Astrocyte (in vitro differentiated cells and primary cell): ENCODE results near the gene CDK8. TPM values are rescaled to one million over a fixed set of nuclear protein-coding genes. Genes with fewer than 3 reads are reported as not detected.

Source experiments
- DNase-seq: peaks from one replicate; pipeline ENCODE4 v3.0.0-alpha.2; 2010; ENCODE audit warnings: low read depth
- FAIRE-seq: peaks from 2 replicates; lab custom pipeline; 2011; peaks lifted over from hg19 to GRCh38; lab: Jason Lieb, UNC
- H2AFZ ChIP-seq: 2 replicates; pipeline ENCODE4 v1.6.0; 2012; ENCODE audit warnings: low read depth, low read length, inconsistent platforms
- H3K27ac ChIP-seq: 2 replicates; pipeline ENCODE4 v1.5.1; 2011; ENCODE audit warnings: low read depth, low read length, inconsistent platforms
- H3K27me3 ChIP-seq: 2 replicates; pipeline ENCODE4 v1.6.0; 2011; ENCODE audit warnings: low read length, inconsistent platforms; ENCODE audit not compliant: insufficient read depth
- H3K36me3 ChIP-seq: 2 replicates; pipeline ENCODE4 v1.5.1; 2011; ENCODE audit warnings: low read length, inconsistent platforms; ENCODE audit not compliant: insufficient read depth
- H3K4me1 ChIP-seq: 2 replicates; pipeline ENCODE4 v1.5.1; 2011; ENCODE audit warnings: low read length, inconsistent platforms; ENCODE audit not compliant: insufficient read depth
- H3K4me2 ChIP-seq: 2 replicates; pipeline ENCODE4 v1.6.0; 2012; ENCODE audit warnings: low read length, inconsistent platforms
- H3K4me3 ChIP-seq: 2 replicates; pipeline ENCODE4 v1.5.1; 2011; ENCODE audit warnings: low read depth, mild to moderate bottlenecking, low read length, inconsistent platforms; ENCODE audit not compliant: insufficient read depth
- H3K79me2 ChIP-seq: 2 replicates; pipeline ENCODE4 v1.6.0; 2012; ENCODE audit warnings: mild to moderate bottlenecking, low read length, inconsistent platforms; ENCODE audit not compliant: insufficient read depth
- H3K9ac ChIP-seq: 2 replicates; pipeline ENCODE4 v1.6.0; 2012; ENCODE audit warnings: mild to moderate bottlenecking, low read length, inconsistent platforms
- H3K9me3 ChIP-seq: 2 replicates; pipeline ENCODE4 v1.5.1; 2012; ENCODE audit warnings: low read depth, mild to moderate bottlenecking, low read length, inconsistent platforms; ENCODE audit not compliant: insufficient read depth
- H4K20me1 ChIP-seq: 2 replicates; pipeline ENCODE4 v1.6.0; 2012; ENCODE audit warnings: low read length, inconsistent platforms; ENCODE audit not compliant: insufficient read depth
- H3K27ac Mint-ChIP-seq: one replicate; pipeline ENCODE4 v1.8.0; 2021; ENCODE audit warnings: mild to moderate bottlenecking, mixed read lengths; ENCODE audit not compliant: unreplicated experiment
- H3K27me3 Mint-ChIP-seq: one replicate; pipeline ENCODE4 v1.8.0; 2021; ENCODE audit warnings: low read depth, mixed read lengths; ENCODE audit not compliant: unreplicated experiment
- H3K36me3 Mint-ChIP-seq: one replicate; pipeline ENCODE4 v1.8.0; 2021; ENCODE audit warnings: low read depth, mixed read lengths; ENCODE audit not compliant: unreplicated experiment
- H3K4me1 Mint-ChIP-seq: one replicate; pipeline ENCODE4 v1.8.0; 2021; ENCODE audit warnings: low read depth, mixed read lengths; ENCODE audit not compliant: unreplicated experiment
- H3K4me3 Mint-ChIP-seq: one replicate; pipeline ENCODE4 v1.8.0; 2021; ENCODE audit warnings: mild to moderate bottlenecking, moderate library complexity, mixed read lengths; ENCODE audit not compliant: unreplicated experiment
- H3K9me3 Mint-ChIP-seq: one replicate; pipeline ENCODE4 v1.8.0; 2021; ENCODE audit warnings: mild to moderate bottlenecking, mixed read lengths; ENCODE audit not compliant: unreplicated experiment
- CTCF ChIP-seq: IDR thresholded peaks from 2 replicates; pipeline ENCODE4 v1.5.1; 2011; ENCODE audit warnings: low read depth, mild to moderate bottlenecking, inconsistent platforms, low read length, moderate library complexity; ENCODE audit not compliant: insufficient read depth
- EZH2 ChIP-seq: IDR thresholded peaks from 2 replicates; pipeline ENCODE4 v1.6.1; 2012; ENCODE audit warnings: mild to moderate bottlenecking, low read length, inconsistent platforms; ENCODE audit not compliant: insufficient read depth
- total RNA-seq: library from RNA; stranded (reverse); gene quantifications from 2 replicates; pipeline ENCODE4 v1.2.1, GENCODE V29; 2021

Gene CDK8
- total RNA-seq, 1 donor from 2014 or later = 32.4 TPM

- FAIRE-seq (no peak), DNase-seq (no peak)
- peaks cover 1% of the 10 kb centered on the region for H3K9me3 Mint-ChIP-seq
- Histone ChIP-seq H3K9me3 (no peaks in the 10 kb centered on the region), H3K9ac (no peak overlapping the region), H3K36me3 (no peaks in the 10 kb centered on the region), H3K4me3 (no peak overlapping the region), H3K27ac (no peak overlapping the region), H4K20me1 (peaks cover 77% of the 10 kb centered on the region), H2AFZ (no peak overlapping the region), H3K27me3 (no peaks in the 10 kb centered on the region), H3K79me2 (peaks cover 97% of the 10 kb centered on the region), H3K4me2 (no peak overlapping the region), H3K4me1 (no peaks in the 10 kb centered on the region)
- TF ChIP-seq CTCF (no peak), EZH2 (no peak)
- no peak overlapping the region for H3K4me3 Mint-ChIP-seq
- peaks cover 4% of the 10 kb centered on the region for H3K4me1 Mint-ChIP-seq
- H3K27ac Mint-ChIP-seq = no peak overlapping the region
- no peaks in the 10 kb centered on the region for H3K36me3 Mint-ChIP-seq
- H3K27me3 Mint-ChIP-seq = no peaks in the 10 kb centered on the region
Observed at GRCh38 chr13:26266311-26266710, 12.4 kb downstream of the CDK8 start.

GRCh38 chr13:26270707-26271106 is 16.8 kb downstream of the CDK8 start:
- no peak overlapping the region for H3K4me3 ChIP-seq
- H3K27ac ChIP-seq = no peak overlapping the region
- Mint-ChIP-seq H3K9me3 (no peaks in the 10 kb centered on the region), H3K27ac (no peak overlapping the region), H3K36me3 (no peaks in the 10 kb centered on the region), H3K27me3 (no peaks in the 10 kb centered on the region), H3K4me3 (peak overlapping the region; percentile 6), H3K4me1 (peaks cover 1% of the 10 kb centered on the region)
- FAIRE-seq = peak; percentile 9
- H3K4me1 ChIP-seq = no peaks in the 10 kb centered on the region
- peaks cover 98% of the 10 kb centered on the region for H3K79me2 ChIP-seq
- no peak overlapping the region for H3K9ac ChIP-seq
- H3K27me3 ChIP-seq = no peaks in the 10 kb centered on the region
- DNase-seq = no peak
- H2AFZ ChIP-seq = no peak overlapping the region
- H3K9me3 ChIP-seq = no peaks in the 10 kb centered on the region
- peaks cover 64% of the 10 kb centered on the region for H4K20me1 ChIP-seq
- no peak overlapping the region for H3K4me2 ChIP-seq
- no peak for TF ChIP-seq EZH2
- TF ChIP-seq CTCF = no peak
- no peaks in the 10 kb centered on the region for H3K36me3 ChIP-seq

- no peak for DNase-seq
- no peaks in the 10 kb centered on the region for H3K9me3 Mint-ChIP-seq
- Histone ChIP-seq H3K27ac (no peak overlapping the region), H3K79me2 (peaks cover 95% of the 10 kb centered on the region), H3K4me3 (no peak overlapping the region), H3K9me3 (no peaks in the 10 kb centered on the region), H4K20me1 (peaks cover 51% of the 10 kb centered on the region), H3K4me1 (no peaks in the 10 kb centered on the region), H2AFZ (no peak overlapping the region), H3K27me3 (no peaks in the 10 kb centered on the region), H3K36me3 (no peaks in the 10 kb centered on the region), H3K9ac (no peak overlapping the region), H3K4me2 (no peak overlapping the region)
- FAIRE-seq = peak; percentile 23
- no peak overlapping the region for H3K4me3 Mint-ChIP-seq
- H3K4me1 Mint-ChIP-seq = peaks cover 1% of the 10 kb centered on the region
- H3K27me3 Mint-ChIP-seq = no peaks in the 10 kb centered on the region
- no peaks in the 10 kb centered on the region for H3K36me3 Mint-ChIP-seq
- no peak overlapping the region for H3K27ac Mint-ChIP-seq
- TF ChIP-seq EZH2 = no peak
- TF ChIP-seq CTCF = no peak
Observed at GRCh38 chr13:26272621-26273020, 18.7 kb downstream of the CDK8 start.
